Measurements from ENCODE around the gene TAF5L.

Gene TAF5L

GRCh38 chr1:229625915-229626831, at the start of gene TAF5L, which contains the start of gene URB2:
TSS of gene TAF5L (minus strand) at chr1:229626122. CDS start at chr1:229614482, 11,640 bp downstream.
TSS of gene URB2 (plus strand) at chr1:229626247. CDS start at chr1:229627634, 1,387 bp downstream.
- DNase-seq (ENCODE audit: low spot score): peak; percentile 89

GRCh38 chr1:229675396-229675795, 49.5 kb upstream of the TAF5L start:
- no peak for DNase-seq (ENCODE audit: low spot score)

GRCh38 chr1:229674042-229674441, 48.1 kb upstream of the TAF5L start:
- no peak for DNase-seq (ENCODE audit: low spot score)

GRCh38 chr1:229672246-229672645, 46.3 kb upstream of the TAF5L start:
- no peak for DNase-seq (ENCODE audit: low spot score)

GRCh38 chr1:229671310-229671709, 45.4 kb upstream of the TAF5L start:
- no peak for DNase-seq (ENCODE audit: low spot score)

GRCh38 chr1:229669333-229669732, 43.4 kb upstream of the TAF5L start:
- no peak for DNase-seq (ENCODE audit: low spot score)

GRCh38 chr1:229666585-229666984, 40.7 kb upstream of the TAF5L start:
- no peak for DNase-seq (ENCODE audit: low spot score)

- DNase-seq (ENCODE audit: low spot score): peak; percentile 66
Measured at GRCh38 chr1:229665912-229666558, 40.1 kb upstream of the TAF5L start.

GRCh38 chr1:229664133-229664689, 38.3 kb upstream of the TAF5L start:
- peak; percentile 73 for DNase-seq (ENCODE audit: low spot score)

- DNase-seq (ENCODE audit: low spot score): no peak
Measured at GRCh38 chr1:229661897-229662296, 36.0 kb upstream of the TAF5L start.

GRCh38 chr1:229661022-229661877, 35.3 kb upstream of the TAF5L start:
- DNase-seq (ENCODE audit: low spot score): peak; percentile 80

- DNase-seq (ENCODE audit: low spot score): no peak
Measured at GRCh38 chr1:229657993-229658755, 32.3 kb upstream of the TAF5L start.

GRCh38 chr1:229655781-229656180, 29.9 kb upstream of the TAF5L start:
- no peak for DNase-seq (ENCODE audit: low spot score)

- no peak for DNase-seq (ENCODE audit: low spot score)
Measured at GRCh38 chr1:229653420-229653819, 27.5 kb upstream of the TAF5L start.

- DNase-seq (ENCODE audit: low spot score): no peak
Measured at GRCh38 chr1:229651546-229651945, 25.6 kb upstream of the TAF5L start.

- DNase-seq (ENCODE audit: low spot score): no peak
Measured at GRCh38 chr1:229650045-229650444, 24.1 kb upstream of the TAF5L start.

- no peak for DNase-seq (ENCODE audit: low spot score)
Measured at GRCh38 chr1:229648406-229648805, 22.5 kb upstream of the TAF5L start.

GRCh38 chr1:229645324-229645993, 19.5 kb upstream of the TAF5L start:
- no peak for DNase-seq (ENCODE audit: low spot score)

GRCh38 chr1:229643996-229644745, 18.2 kb upstream of the TAF5L start:
- DNase-seq (ENCODE audit: low spot score): no peak

- no peak for DNase-seq (ENCODE audit: low spot score)
Measured at GRCh38 chr1:229642970-229643369, 17.0 kb upstream of the TAF5L start.
